ENCODE data around the gene DAPK1. TPM values are rescaled to one million over a fixed set of nuclear protein-coding genes. Genes with fewer than 3 reads are reported as not detected.

The DAPK1 gene
- polyA plus RNA-seq, 2 of the 4 experiments (the other 2 are of a cell fraction), result 55.2 to 67.2 TPM

DNA sequence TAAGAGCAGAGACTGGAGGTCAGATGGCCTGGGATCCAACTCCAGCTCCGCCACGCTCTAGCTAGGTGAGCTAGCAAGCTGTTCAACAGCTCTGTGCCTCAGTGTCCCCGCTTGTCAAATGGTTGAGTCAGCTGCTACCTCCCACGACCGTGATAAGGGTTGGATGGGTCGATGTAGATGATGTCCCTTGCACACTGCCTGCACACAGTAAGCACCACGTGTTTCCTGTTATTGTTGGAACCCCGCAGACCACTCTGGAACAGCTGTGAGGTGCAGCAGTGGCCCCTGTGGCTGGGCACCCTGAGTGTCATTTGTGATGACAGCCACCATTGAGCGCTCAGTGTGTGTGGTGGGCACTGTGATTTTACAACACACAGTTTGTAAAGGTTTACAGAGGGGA is 174.3 kb downstream of the DAPK1 start (continued):
- TF ChIP-seq SMC3 (IDR thresholded peaks at IDR 0.05), result no peak

DNA sequence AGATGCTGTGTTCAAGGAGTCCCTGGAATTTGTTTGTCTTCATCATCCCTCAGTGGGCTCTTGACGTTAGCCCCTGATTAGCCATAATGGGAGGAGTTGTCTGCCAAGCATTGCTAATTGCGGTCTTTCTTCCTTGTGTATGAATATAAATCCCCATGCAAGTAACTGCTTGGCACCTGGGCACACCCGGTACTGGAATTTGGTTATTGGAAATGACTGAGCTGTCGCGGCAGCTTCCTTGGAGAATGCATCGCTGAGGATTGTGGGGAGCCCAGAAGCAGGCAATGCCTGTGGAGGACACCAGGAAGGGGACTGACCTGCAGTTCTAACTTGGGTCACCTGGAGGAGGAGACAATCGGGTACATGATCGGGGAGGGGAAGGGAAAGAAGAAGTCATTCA is 174.9 kb downstream of the DAPK1 start:
- DNase-seq (ENCODE audit: low read depth in 1 of 2, low spot score in 1 of 2) (no peak), FAIRE-seq (no peak), ATAC-seq (no peak)
- WGBS (ENCODE audit: missing lambda C conversion rate), result 92% methylated on average over 8 of the region's 8 CpGs
- CTCF ChIA-PET, result interaction anchor here (1.8 to 21.0 kb wide), 3 partner anchors 10 to 139 kb away, joined by 8 to 473 read pairs (median 35); no protein-coding TSS in a partner anchor
- Histone ChIP-seq H3K4me2 (no peak overlapping the region), H3K4me3 (no peak overlapping the region), H3K27ac (no peak overlapping the region), H3K4me1 (peaks cover 7% of the 10 kb centered on the region; the same call in 2 of the 3 replicates), H3K9me3 (no peaks in the 10 kb centered on the region)
- TF ChIP-seq, protein P1, sequence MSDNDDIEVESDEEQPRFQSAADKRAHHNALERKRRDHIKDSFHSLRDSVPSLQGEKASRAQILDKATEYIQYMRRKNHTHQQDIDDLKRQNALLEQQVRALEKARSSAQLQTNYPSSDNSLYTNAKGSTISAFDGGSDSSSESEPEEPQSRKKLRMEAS (IDR thresholded peaks at IDR 0.05), result no peak
- TF ChIP-seq, protein P2, sequence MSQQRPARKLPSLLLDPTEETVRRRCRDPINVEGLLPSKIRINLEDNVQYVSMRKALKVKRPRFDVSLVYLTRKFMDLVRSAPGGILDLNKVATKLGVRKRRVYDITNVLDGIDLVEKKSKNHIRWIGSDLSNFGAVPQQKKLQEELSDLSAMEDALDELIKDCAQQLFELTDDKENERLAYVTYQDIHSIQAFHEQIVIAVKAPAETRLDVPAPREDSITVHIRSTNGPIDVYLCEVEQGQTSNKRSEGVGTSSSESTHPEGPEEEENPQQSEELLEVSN (IDR thresholded peaks at IDR 0.05; ENCODE audit: borderline replicate concordance, low read depth), result no peak
- TF ChIP-seq, protein P3, sequence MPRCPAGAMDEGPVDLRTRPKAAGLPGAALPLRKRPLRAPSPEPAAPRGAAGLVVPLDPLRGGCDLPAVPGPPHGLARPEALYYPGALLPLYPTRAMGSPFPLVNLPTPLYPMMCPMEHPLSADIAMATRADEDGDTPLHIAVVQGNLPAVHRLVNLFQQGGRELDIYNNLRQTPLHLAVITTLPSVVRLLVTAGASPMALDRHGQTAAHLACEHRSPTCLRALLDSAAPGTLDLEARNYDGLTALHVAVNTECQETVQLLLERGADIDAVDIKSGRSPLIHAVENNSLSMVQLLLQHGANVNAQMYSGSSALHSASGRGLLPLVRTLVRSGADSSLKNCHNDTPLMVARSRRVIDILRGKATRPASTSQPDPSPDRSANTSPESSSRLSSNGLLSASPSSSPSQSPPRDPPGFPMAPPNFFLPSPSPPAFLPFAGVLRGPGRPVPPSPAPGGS (IDR thresholded peaks at IDR 0.05), result no peak
- TF ChIP-seq NFE2L2 (conservative IDR thresholded peaks at IDR 0.05; ENCODE audit: low read length) (no peak), NR3C1 (IDR thresholded peaks at IDR 0.05) (no peak), EHMT2 (IDR thresholded peaks at IDR 0.05; ENCODE audit: low read depth) (no peak), RARB (CRISPR knock-in tag; IDR thresholded peaks at IDR 0.05) (no peak), HEYL (CRISPR knock-in tag; IDR thresholded peaks at IDR 0.05) (no peak), KDM5A (IDR thresholded peaks at IDR 0.05) (no peak), HOXB5 (CRISPR knock-in tag; IDR thresholded peaks at IDR 0.05) (no peak)
- TF ChIP-seq, protein P4, sequence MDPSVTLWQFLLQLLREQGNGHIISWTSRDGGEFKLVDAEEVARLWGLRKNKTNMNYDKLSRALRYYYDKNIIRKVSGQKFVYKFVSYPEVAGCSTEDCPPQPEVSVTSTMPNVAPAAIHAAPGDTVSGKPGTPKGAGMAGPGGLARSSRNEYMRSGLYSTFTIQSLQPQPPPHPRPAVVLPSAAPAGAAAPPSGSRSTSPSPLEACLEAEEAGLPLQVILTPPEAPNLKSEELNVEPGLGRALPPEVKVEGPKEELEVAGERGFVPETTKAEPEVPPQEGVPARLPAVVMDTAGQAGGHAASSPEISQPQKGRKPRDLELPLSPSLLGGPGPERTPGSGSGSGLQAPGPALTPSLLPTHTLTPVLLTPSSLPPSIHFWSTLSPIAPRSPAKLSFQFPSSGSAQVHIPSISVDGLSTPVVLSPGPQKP (IDR thresholded peaks at IDR 0.05; ENCODE audit: low read depth, low read length), result no peak
- POLR2A ChIA-PET, result no interaction called here

DNA sequence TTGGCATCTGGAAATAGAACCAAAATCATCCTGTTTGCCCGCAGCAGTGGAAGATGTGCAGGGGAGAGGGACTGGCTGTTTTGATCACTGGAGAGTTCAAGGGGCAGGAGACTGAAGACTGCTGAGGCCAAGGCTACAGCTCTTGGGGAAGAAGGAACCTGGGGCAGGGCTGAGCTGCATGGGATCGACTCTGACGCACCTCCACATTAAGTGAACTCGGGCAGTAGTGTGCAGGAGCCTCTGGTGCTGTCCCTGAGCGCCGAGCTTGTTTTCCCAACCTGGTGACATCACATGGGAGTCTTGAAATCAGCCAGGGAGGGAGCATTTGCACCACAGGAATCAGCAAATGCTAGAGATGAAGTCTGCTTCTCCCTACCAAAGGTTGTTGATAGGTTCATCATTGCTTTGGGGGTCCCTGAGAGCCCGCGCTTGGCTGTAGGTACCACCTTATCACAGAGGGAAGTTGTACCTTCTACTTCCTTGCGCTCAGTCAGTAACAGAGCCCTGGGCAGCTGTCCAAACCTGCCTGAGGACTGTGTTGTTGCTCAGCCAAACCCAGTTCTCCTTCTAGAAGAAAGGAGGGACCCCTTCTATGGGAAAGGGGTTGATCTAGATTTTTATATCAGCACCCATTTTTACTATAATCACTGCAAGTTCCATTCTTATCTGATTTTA is 175.9 kb downstream of the DAPK1 start:
- no peak overlapping the region for H3K4me2 ChIP-seq
- peaks cover 7% of the 10 kb centered on the region; the same call in 2 of the 3 replicates for H3K4me1 ChIP-seq
- H3K9me3 ChIP-seq, result no peaks in the 10 kb centered on the region
- no peak overlapping the region for H3K27ac ChIP-seq
- TF ChIP-seq FOXS1 (CRISPR knock-in tag; IDR thresholded peaks at IDR 0.05), result no peak
- no peak for TF ChIP-seq TP53 (CRISPR knock-in tag; IDR thresholded peaks at IDR 0.05)
- no peak for TF ChIP-seq POLR2AphosphoS2 (conservative IDR thresholded peaks at IDR 0.05; ENCODE audit: low read length)
- no peak for TF ChIP-seq HOXA7 (CRISPR knock-in tag; IDR thresholded peaks at IDR 0.05)
- no peak for TF ChIP-seq RNF2 (IDR thresholded peaks at IDR 0.05; ENCODE audit: borderline replicate concordance, low read depth)
- no peak for TF ChIP-seq BHLHE40 (IDR thresholded peaks at IDR 0.05; ENCODE audit: low read depth, low read length)
- TF ChIP-seq RARB (CRISPR knock-in tag; IDR thresholded peaks at IDR 0.05), result no peak
- no peak for TF ChIP-seq PHF8 (IDR thresholded peaks at IDR 0.05; ENCODE audit: borderline replicate concordance, low read depth)
- TF ChIP-seq, protein P2 (IDR thresholded peaks at IDR 0.05; ENCODE audit: borderline replicate concordance, low read depth), result no peak
- TF ChIP-seq SMC3 (IDR thresholded peaks at IDR 0.05), result no peak
- TF ChIP-seq, protein P3 (IDR thresholded peaks at IDR 0.05), result no peak
- TF ChIP-seq, protein P4 (IDR thresholded peaks at IDR 0.05; ENCODE audit: low read depth, low read length), result no peak
- TF ChIP-seq MAZ (IDR thresholded peaks at IDR 0.05; ENCODE audit: borderline replicate concordance, low read depth, low read length), result no peak
- TF ChIP-seq RCOR1 (IDR thresholded peaks at IDR 0.05; ENCODE audit: low read depth, low read length), result no peak
- TF ChIP-seq POLR2A (IDR thresholded peaks at IDR 0.05; ENCODE audit: low read length), result no peak
- TF ChIP-seq CHD2 (IDR thresholded peaks at IDR 0.05; ENCODE audit: low read length, partially characterized antibody), result no peak
- TF ChIP-seq, protein P1 (IDR thresholded peaks at IDR 0.05), result no peak
- no peak for TF ChIP-seq CBX8 (IDR thresholded peaks at IDR 0.05)
- FAIRE-seq, result no peak
- H3K4me3 ChIP-seq, result no peak overlapping the region
- WGBS (ENCODE audit: missing lambda C conversion rate), result 92% methylated on average over 9 of the region's 9 CpGs
- DNase-seq (ENCODE audit: low read depth in 1 of 2, low spot score in 1 of 2), result no peak
- POLR2A ChIA-PET, result no interaction called here
- no peak for ATAC-seq
- CTCF ChIA-PET, result interaction anchor here (1.7 to 21.0 kb wide), 4 partner anchors 11 to 338 kb away, joined by 5 to 473 read pairs (median 22); no protein-coding TSS in a partner anchor

All from A549 (cell line).